Esophagus muscularis mucosa (tissue), 4 donors: Measurements from ENCODE around the gene ITGA2. TPM values are rescaled to one million over a fixed set of nuclear protein-coding genes. Genes with fewer than 3 reads are reported as not detected.

ENCODE experiments used
- DNase-seq: peaks from one replicate; pipeline ENCODE4 v3.0.0-alpha.2; 2017; ENCODE audit errors: extremely low spot score
- H3K27ac ChIP-seq, 4 donors: fragments of 200-600 bp; sonication (generic); replicated peaks in 1 of 4; 1 replicate in 3 of 4; 2 replicates in 1 of 4; pipeline ENCODE4 v1.5.1; 2016 to 2019; ENCODE audit warnings: mild to moderate bottlenecking in 1 of 4
- H3K27me3 ChIP-seq, 4 donors: fragments of 200-600 bp; sonication (generic); one replicate each; pipeline versions ENCODE4 v1.5.1 to v1.6.0; 2016 to 2019
- H3K36me3 ChIP-seq, 4 donors: fragments of 200-600 bp; sonication (generic); one replicate each; pipeline ENCODE4 v1.5.1; 2016 to 2019
- H3K4me1 ChIP-seq, 4 donors: fragments of 200-600 bp; sonication (generic); one replicate each; pipeline ENCODE4 v1.5.1; 2016 to 2019
- H3K4me3 ChIP-seq, 4 donors: fragments of 200-600 bp; sonication (generic); 1 replicate in 2 of 4; 2 replicates in 2 of 4; pipeline ENCODE4 v1.5.1; 2016 to 2019; ENCODE audit warnings: mild to moderate bottlenecking in 4 of 4, moderate library complexity in 1 of 4
- H3K9me3 ChIP-seq, 4 donors: fragments of 200-600 bp; sonication (generic); 1 replicate in 3 of 4; 2 replicates in 1 of 4; pipeline ENCODE4 v1.5.1; 2016 to 2019
- EP300 ChIP-seq: sonication (generic); formaldehyde crosslinking; IDR thresholded peaks from one replicate; pipeline ENCODE4 v1.6.1; 2017; ENCODE audit warnings: antibody characterized with exemption
- POLR2A ChIP-seq: fragments of 450-650 bp; IDR thresholded peaks from one replicate; pipeline ENCODE4 v1.6.1; 2017; ENCODE audit warnings: antibody characterized with exemption, moderate library complexity, mild to moderate bottlenecking, low read depth
- POLR2AphosphoS5 ChIP-seq, 2 donors: sonication (generic); formaldehyde crosslinking; IDR thresholded peaks; one replicate each; pipeline ENCODE4 v1.6.1; 2017; ENCODE audit warnings: antibody characterized with exemption in 2 of 2
- WGBS: methylation state at CpG from one replicate; pipeline ENCODE4 v1.1.5; 2018; 5-methylcytosine and 5-hydroxymethylcytosine counted together
- intact Hi-C: fragments of 100-400 bp; cut with DNase I; formaldehyde crosslinking; loops from one replicate; pipeline ENCODE4 v1.15.1; 2023
- total RNA-seq, 4 donors: library from RNA; depleted of rRNA; stranded (reverse); fragments of >200 nt; gene quantifications; one replicate each; pipeline versions ENCODE4 v1.1.0 to v1.2.1, GENCODE V29; 2016
- TF ChIP-seq, protein P1 (sequence below), 3 experiments: fragments of 200-600 bp in 2 of 3; fragments of 450-650 bp in 1 of 3; sonication (generic) in 2 of 3; IDR thresholded peaks; one replicate each; pipeline ENCODE4 v1.5.1; 2017 to 2019; ENCODE audit warnings: antibody characterized with exemption in 3 of 3, mild to moderate bottlenecking in 2 of 3, moderate library complexity in 1 of 3

ITGA2 gene
- total RNA-seq, 4 donors from 2014 or later, result 5.0 to 9.6 (median 7.8) TPM

DNA sequence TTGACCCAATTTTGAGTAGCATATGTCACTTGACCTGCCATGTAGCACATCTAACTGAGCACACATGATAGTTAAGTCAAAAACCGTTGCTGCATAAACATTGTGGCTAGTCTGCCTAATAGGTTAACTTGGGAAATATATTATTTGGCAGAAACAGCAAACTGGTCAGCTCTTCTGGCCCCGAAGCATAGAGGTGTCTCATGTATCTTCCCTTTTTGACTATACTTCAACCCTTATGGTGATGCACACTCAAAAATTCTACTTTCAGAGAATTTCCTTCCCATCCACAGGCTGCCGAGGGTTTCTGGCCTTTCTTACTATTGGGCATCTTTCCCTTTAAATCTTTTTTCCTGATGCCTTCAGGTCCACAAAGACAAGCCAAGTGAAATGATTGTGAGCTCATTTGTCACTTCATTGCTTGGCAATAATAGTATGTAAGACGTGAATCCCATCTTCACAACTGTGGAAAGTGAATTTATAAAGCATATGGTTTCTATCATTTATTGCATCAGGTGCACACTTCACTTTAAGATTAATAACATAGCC is 79.2 kb downstream of the ITGA2 start:
- no peaks in the 10 kb centered on the region for H3K27me3 ChIP-seq
- DNase-seq, result no peak
- TF ChIP-seq, protein P1, sequence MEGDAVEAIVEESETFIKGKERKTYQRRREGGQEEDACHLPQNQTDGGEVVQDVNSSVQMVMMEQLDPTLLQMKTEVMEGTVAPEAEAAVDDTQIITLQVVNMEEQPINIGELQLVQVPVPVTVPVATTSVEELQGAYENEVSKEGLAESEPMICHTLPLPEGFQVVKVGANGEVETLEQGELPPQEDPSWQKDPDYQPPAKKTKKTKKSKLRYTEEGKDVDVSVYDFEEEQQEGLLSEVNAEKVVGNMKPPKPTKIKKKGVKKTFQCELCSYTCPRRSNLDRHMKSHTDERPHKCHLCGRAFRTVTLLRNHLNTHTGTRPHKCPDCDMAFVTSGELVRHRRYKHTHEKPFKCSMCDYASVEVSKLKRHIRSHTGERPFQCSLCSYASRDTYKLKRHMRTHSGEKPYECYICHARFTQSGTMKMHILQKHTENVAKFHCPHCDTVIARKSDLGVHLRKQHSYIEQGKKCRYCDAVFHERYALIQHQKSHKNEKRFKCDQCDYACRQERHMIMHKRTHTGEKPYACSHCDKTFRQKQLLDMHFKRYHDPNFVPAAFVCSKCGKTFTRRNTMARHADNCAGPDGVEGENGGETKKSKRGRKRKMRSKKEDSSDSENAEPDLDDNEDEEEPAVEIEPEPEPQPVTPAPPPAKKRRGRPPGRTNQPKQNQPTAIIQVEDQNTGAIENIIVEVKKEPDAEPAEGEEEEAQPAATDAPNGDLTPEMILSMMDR (IDR thresholded peaks at IDR 0.05), result no peak
- TF ChIP-seq POLR2A (no peak), POLR2AphosphoS5 (IDR thresholded peaks at IDR 0.05) (no peak), EP300 (no peak)
- no peaks in the 10 kb centered on the region for H3K4me1 ChIP-seq
- no peaks in the 10 kb centered on the region for H3K9me3 ChIP-seq
- H3K4me3 ChIP-seq, result no peak overlapping the region
- H3K36me3 ChIP-seq, result peaks cover 0 to 5% (median 0%) of the 10 kb centered on the region in 4 donors
- no peak overlapping the region for H3K27ac ChIP-seq
- 60% methylated on average over 4 of the region's 4 CpGs for WGBS
- intact Hi-C loops, result no loop called here

DNA sequence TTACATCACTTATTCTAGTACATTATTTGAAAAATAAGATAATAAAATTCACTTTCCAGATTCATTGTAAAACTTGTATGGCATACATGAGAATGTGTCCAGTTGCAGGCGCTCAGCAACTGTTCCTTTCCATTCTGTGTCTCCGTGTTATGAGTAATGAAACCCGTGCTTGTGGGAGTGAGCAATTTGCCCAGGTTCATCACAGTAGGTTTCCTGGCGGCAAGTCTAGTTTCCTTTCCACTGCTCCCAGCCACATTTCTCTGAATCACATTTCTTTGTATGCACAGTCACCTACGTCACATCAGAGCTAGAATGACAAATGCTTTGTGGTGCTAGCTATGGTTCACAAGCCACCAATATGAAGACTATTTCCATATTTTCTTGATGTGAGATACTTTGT is 80.5 kb downstream of the ITGA2 start:
- H3K4me3 ChIP-seq, result no peak overlapping the region
- no peaks in the 10 kb centered on the region for H3K4me1 ChIP-seq
- intact Hi-C loops, result no loop called here
- 97% methylated on average over 5 of the region's 5 CpGs for WGBS
- no peak for DNase-seq
- H3K27ac ChIP-seq, result no peak overlapping the region
- no peak for TF ChIP-seq EP300
- TF ChIP-seq POLR2A, result no peak
- TF ChIP-seq, protein P1 (IDR thresholded peaks at IDR 0.05), result no peak
- no peak for TF ChIP-seq POLR2AphosphoS5 (IDR thresholded peaks at IDR 0.05)
- no peaks in the 10 kb centered on the region for H3K27me3 ChIP-seq
- H3K36me3 ChIP-seq, result peaks cover 0 to 11% (median 2%) of the 10 kb centered on the region in 4 donors
- no peaks in the 10 kb centered on the region for H3K9me3 ChIP-seq

DNA sequence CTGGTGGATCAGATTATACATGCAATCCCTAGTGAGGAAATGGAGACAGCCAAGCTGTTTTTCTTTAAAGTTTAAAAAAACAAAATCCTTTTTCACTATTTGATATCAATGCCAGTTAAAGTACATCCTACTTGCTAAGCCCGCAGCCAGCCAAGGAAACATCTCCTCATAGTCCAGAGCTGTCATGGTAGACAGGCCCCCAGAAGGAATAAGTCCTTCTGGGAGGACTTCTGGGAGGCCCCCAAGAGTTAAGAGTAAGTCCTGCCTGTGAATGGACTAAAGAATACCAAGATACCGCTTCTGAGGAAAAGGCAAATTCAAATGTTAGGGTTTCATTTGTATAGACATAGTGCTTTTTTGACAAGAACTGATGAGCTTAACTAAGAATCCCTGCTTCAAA is 82.1 kb downstream of the ITGA2 start:
- 88% methylated on average over 2 of the region's 2 CpGs for WGBS
- Histone ChIP-seq H3K36me3 (peaks cover 0 to 23% (median 13%) of the 10 kb centered on the region in 4 donors), H3K27ac (no peak overlapping the region), H3K4me3 (no peak overlapping the region), H3K4me1 (no peaks in the 10 kb centered on the region), H3K27me3 (no peaks in the 10 kb centered on the region), H3K9me3 (no peaks in the 10 kb centered on the region)
- no peak for DNase-seq
- intact Hi-C loops, result no loop called here
- no peak for TF ChIP-seq EP300
- no peak for TF ChIP-seq POLR2A
- TF ChIP-seq, protein P1 (IDR thresholded peaks at IDR 0.05), result no peak
- no peak for TF ChIP-seq POLR2AphosphoS5 (IDR thresholded peaks at IDR 0.05)

DNA sequence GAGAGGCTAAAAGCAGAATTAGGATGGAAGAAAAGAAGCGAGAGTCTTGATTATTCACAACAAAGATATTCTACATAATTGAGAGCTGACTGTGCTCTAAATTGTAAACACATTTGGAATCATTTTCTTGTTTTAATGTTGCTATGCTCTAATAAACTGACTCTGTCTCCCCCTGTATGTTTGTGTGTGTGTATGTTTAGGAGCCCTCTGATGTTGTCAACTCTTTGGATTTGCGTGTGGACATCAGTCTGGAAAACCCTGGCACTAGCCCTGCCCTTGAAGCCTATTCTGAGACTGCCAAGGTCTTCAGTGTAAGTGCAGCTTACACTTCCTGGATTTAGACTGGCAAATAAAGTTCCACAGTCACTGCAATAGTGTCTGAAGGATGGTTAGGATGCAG is 82.6 kb downstream of the ITGA2 start:
- no peak overlapping the region for H3K4me3 ChIP-seq
- H3K4me1 ChIP-seq, result no peaks in the 10 kb centered on the region
- intact Hi-C loops, result no loop called here
- TF ChIP-seq, protein P1 (IDR thresholded peaks at IDR 0.05), result no peak
- no peak for TF ChIP-seq POLR2A
- no peak for TF ChIP-seq POLR2AphosphoS5 (IDR thresholded peaks at IDR 0.05)
- no peak for TF ChIP-seq EP300
- WGBS, result 83% methylated on average over 2 of the region's 2 CpGs
- H3K27me3 ChIP-seq, result no peaks in the 10 kb centered on the region
- H3K27ac ChIP-seq, result no peak overlapping the region
- H3K9me3 ChIP-seq, result no peaks in the 10 kb centered on the region
- peaks cover 0 to 23% (median 13%) of the 10 kb centered on the region in 4 donors for H3K36me3 ChIP-seq
- no peak for DNase-seq

DNA sequence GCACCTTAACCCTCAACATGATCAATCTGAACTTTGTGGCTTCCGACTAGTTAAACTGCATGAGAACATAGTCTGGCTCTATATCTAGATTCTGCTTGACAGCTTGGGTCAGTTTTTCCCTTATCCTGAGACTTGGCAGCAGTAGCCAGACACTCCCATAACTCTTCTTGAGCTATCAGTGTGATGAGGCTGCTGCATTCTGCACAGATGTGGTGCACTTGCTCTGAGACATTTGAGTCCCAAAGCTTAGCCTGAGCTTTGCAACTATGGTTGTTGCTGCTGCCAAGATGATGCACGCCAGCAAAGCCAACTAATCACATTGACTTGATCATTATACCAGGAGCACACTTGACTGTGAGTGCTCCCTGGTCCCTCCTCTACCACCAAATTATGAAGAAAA is 84.2 kb downstream of the ITGA2 start:
- no peak overlapping the region for H3K4me3 ChIP-seq
- no peaks in the 10 kb centered on the region for H3K27me3 ChIP-seq
- H3K36me3 ChIP-seq, result peaks cover 0 to 35% (median 18%) of the 10 kb centered on the region in 4 donors
- H3K9me3 ChIP-seq, result no peaks in the 10 kb centered on the region
- 59% methylated on average over 2 of the region's 2 CpGs for WGBS
- TF ChIP-seq POLR2AphosphoS5 (IDR thresholded peaks at IDR 0.05) (no peak), EP300 (no peak), POLR2A (no peak)
- TF ChIP-seq, protein P1 (IDR thresholded peaks at IDR 0.05), result no peak
- H3K27ac ChIP-seq, result no peak overlapping the region
- H3K4me1 ChIP-seq, result no peaks in the 10 kb centered on the region
- intact Hi-C loops, result no loop called here
- no peak for DNase-seq
